ENCODE data around the gene SGK1. TPM values are rescaled to one million over a fixed set of nuclear protein-coding genes. Genes with fewer than 3 reads are reported as not detected.
"Not testable (repeated sequence)": the region's sequence is repeated elsewhere in the genome, so short reads cannot be mapped to it uniquely, and the experiment has no call there.

Gene SGK1
- total RNA-seq, 2 experiments from 2014 or later = 27.9 to 35.1 TPM

DNA sequence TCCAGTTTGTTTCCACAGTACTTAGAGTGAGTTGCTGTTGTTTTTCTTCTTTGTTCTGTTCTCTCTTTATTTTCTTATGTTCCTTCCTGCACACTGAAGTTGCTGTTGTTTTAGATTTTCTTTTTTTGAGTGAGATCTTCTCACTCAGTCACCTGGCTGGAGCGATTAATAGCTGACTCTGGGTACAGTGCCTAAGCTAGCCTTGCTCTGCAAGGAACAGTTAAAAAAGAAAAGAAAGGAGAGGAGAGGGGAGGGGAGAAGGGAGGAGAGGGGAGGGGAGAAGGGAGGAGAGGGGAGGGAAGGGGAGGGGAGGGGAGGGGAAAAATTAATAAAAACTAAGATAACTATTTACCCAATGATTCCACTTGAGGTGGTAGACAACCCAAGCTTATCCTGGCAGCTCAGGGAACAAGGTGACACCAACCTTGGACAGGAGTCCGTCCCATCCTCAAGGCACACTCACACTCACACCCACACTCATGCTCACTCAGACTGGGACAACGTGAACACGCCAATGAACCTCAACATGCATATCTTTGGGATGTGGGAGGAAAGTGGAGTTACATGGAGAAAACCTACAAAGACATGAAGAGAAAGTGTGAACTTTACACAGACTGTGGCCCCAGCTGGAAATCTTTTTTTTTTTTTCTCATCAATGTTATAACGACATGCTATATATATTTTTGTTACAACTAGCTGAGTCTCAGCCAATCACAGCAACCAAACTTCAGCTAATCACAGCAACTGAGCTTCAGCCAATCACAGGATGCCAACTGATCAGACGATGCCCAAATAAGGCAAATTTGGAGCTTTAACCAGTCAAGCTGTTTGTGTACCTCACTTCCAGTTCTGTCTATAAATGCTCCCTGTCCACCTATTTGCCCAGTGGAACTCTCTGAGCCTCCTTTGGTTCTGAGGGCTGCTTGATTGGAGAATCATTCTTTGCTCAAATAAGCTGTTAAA, 124.1 kb downstream of the SGK1 start:
- ChIA-PET CTCF (interaction anchor here (0.6 to 2.3 kb wide), 3 partner anchors 11 to 53 kb away, joined by 3 to 12 read pairs (median 3); no protein-coding TSS in a partner anchor), POLR2A (no interaction called here)

GRCh38 chr6:134192609-134193008, 125.3 kb downstream of the SGK1 start:
- H3K9me3 Mint-ChIP-seq; DNase-seq; H3K27me3 Mint-ChIP-seq; H3K4me3 Mint-ChIP-seq; POLR2A ChIA-PET; H3K27ac Mint-ChIP-seq; H3K36me3 Mint-ChIP-seq (ENCODE audit: low read depth): not testable (repeated sequence)
- H3K4me1 Mint-ChIP-seq = peaks cover 16% of the 10 kb centered on the region
- CTCF ChIA-PET = interaction anchor here (1.2 to 2.3 kb wide), 2 partner anchors 14 to 15 kb away, joined by 4 to 12 read pairs; no protein-coding TSS in a partner anchor

More for the DNA sequence above, 124.1 kb downstream of the SGK1 start:
- no peak overlapping the region for H3K4me3 Mint-ChIP-seq
- H3K27me3 Mint-ChIP-seq = no peaks in the 10 kb centered on the region
- DNase-seq = no peak
- H3K9me3 Mint-ChIP-seq = no peaks in the 10 kb centered on the region
- H3K36me3 Mint-ChIP-seq (ENCODE audit: low read depth) = no peaks in the 10 kb centered on the region
- H3K27ac Mint-ChIP-seq = no peak overlapping the region
- H3K4me1 Mint-ChIP-seq = peaks cover 16% of the 10 kb centered on the region

- no peak for DNase-seq
- no peaks in the 10 kb centered on the region for H3K36me3 Mint-ChIP-seq (ENCODE audit: low read depth)
- no peaks in the 10 kb centered on the region for H3K9me3 Mint-ChIP-seq
- ChIA-PET CTCF (interaction anchor here (1.5 kb wide), 1 partner anchor 11 kb away, joined by 4 read pairs; no protein-coding TSS in a partner anchor), POLR2A (no interaction called here)
- H3K4me1 Mint-ChIP-seq = peaks cover 8% of the 10 kb centered on the region
- H3K4me3 Mint-ChIP-seq = no peak overlapping the region
- no peak overlapping the region for H3K27ac Mint-ChIP-seq
- H3K27me3 Mint-ChIP-seq = no peaks in the 10 kb centered on the region
Measured at GRCh38 chr6:134190883-134191282, 127.0 kb downstream of the SGK1 start.

GRCh38 chr6:134187751-134188150, 130.2 kb downstream of the SGK1 start:
- H3K9me3 Mint-ChIP-seq = no peaks in the 10 kb centered on the region
- H3K27ac Mint-ChIP-seq = no peak overlapping the region
- CTCF ChIA-PET = no interaction called here
- no peak for DNase-seq
- H3K4me1 Mint-ChIP-seq = peaks cover 3% of the 10 kb centered on the region
- H3K36me3 Mint-ChIP-seq (ENCODE audit: low read depth) = no peaks in the 10 kb centered on the region
- no peaks in the 10 kb centered on the region for H3K27me3 Mint-ChIP-seq
- POLR2A ChIA-PET = no interaction called here
- no peak overlapping the region for H3K4me3 Mint-ChIP-seq

DNA sequence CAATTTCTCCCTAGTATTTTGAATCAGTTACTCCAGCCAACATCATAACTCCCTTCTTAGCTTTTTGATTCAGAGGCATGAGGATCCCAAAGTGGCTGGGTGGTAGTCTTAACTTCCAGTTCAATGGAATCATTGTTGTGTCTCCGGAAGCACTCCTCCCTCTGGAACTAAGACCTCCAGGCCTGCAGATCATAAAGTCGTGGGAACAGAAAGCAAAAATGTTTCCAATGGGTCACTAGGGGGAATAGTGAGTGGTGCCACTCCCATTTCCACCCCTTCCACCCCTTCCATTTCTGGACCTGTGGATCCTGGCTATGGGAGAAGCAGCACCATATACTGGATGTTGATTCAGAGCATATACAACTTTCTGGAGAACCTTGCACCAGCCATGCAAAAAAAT, 130.8 kb downstream of the SGK1 start:
- Mint-ChIP-seq H3K4me3 (no peak overlapping the region), H3K27me3 (no peaks in the 10 kb centered on the region), H3K36me3 (ENCODE audit: low read depth) (no peaks in the 10 kb centered on the region), H3K27ac (no peak overlapping the region), H3K4me1 (peaks cover 3% of the 10 kb centered on the region), H3K9me3 (no peaks in the 10 kb centered on the region)
- no peak for DNase-seq
- ChIA-PET POLR2A (no interaction called here), CTCF (no interaction called here)

GRCh38 chr6:134186355-134186754, 131.6 kb downstream of the SGK1 start:
- no peaks in the 10 kb centered on the region for H3K9me3 Mint-ChIP-seq

DNA sequence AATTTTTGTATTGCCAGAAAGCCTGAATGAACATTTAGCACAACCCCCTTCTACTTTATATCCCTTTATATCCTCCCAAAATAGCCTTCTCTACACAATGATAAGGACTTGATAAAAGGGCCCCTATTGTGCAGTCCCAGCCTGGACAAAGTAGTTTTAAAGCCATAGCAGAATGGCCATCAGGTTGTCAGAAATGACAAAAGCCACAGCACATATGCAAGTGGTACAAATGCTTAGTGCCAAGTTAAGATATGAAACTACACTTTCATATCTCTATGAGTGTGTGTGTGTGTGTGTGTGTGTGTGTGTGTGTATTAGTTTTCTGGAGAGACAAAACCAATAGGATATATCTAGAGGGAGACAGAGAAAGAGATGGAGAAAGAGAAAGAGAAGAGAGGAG, 132.6 kb downstream of the SGK1 start:
- ChIA-PET CTCF (no interaction called here), POLR2A (no interaction called here)
- H3K27ac Mint-ChIP-seq = no peak overlapping the region
- no peak overlapping the region for H3K4me3 Mint-ChIP-seq
- no peak for DNase-seq
- no peaks in the 10 kb centered on the region for H3K36me3 Mint-ChIP-seq (ENCODE audit: low read depth)
- no peaks in the 10 kb centered on the region for H3K27me3 Mint-ChIP-seq
- no peaks in the 10 kb centered on the region for H3K9me3 Mint-ChIP-seq
- peaks cover 4% of the 10 kb centered on the region for H3K4me1 Mint-ChIP-seq

More at GRCh38 chr6:134186355-134186754, 131.6 kb downstream of the SGK1 start:
- Mint-ChIP-seq H3K4me1 (peaks cover 3% of the 10 kb centered on the region), H3K27me3 (no peaks in the 10 kb centered on the region), H3K27ac (no peak overlapping the region), H3K36me3 (ENCODE audit: low read depth) (no peaks in the 10 kb centered on the region), H3K4me3 (no peak overlapping the region)
- CTCF ChIA-PET = interaction anchor here (1.0 kb wide), 1 partner anchor 12 kb away, joined by 3 read pairs; no protein-coding TSS in a partner anchor
- DNase-seq = no peak
- POLR2A ChIA-PET = no interaction called here

DNA sequence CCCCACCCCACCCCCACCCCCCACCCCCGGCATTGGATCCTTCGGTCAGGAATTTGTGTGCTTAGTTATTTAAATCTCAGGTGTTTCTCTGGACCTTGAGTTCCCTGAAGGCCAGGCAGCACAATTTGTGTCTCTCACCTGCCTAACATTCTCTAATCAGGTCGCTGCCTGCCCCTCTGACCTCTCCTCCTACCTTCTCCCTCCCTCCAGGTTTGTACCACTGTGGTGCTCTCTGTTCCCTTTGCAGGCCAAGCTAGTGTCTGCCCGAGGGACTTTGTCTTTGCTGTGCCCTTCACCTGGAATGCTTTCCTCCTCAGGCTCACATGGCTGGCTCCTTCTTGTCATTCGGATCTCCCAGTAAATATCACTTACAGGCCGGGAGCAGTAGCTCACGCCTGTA, 134.1 kb downstream of the SGK1 start:
- DNase-seq = no peak
- H3K4me3 Mint-ChIP-seq = no peak overlapping the region
- POLR2A ChIA-PET = no interaction called here
- H3K36me3 Mint-ChIP-seq (ENCODE audit: low read depth) = no peaks in the 10 kb centered on the region
- H3K27me3 Mint-ChIP-seq = no peaks in the 10 kb centered on the region
- H3K4me1 Mint-ChIP-seq = peaks cover 7% of the 10 kb centered on the region
- H3K27ac Mint-ChIP-seq = no peak overlapping the region
- CTCF ChIA-PET = no interaction called here
- no peaks in the 10 kb centered on the region for H3K9me3 Mint-ChIP-seq

GRCh38 chr6:134182528-134182927, 135.4 kb downstream of the SGK1 start:
- DNase-seq = no peak
- no peaks in the 10 kb centered on the region for H3K9me3 Mint-ChIP-seq
- H3K27me3 Mint-ChIP-seq = no peaks in the 10 kb centered on the region
- no peaks in the 10 kb centered on the region for H3K36me3 Mint-ChIP-seq (ENCODE audit: low read depth)
- H3K4me1 Mint-ChIP-seq = peaks cover 19% of the 10 kb centered on the region
- POLR2A ChIA-PET = interaction anchor here (1.0 kb wide), 1 partner anchor 872 kb away, joined by 3 read pairs; the partner anchor contains the start of gene HBS1L
- CTCF ChIA-PET = interaction anchor here (1.0 kb wide), 1 partner anchor 11 kb away, joined by 3 read pairs; no protein-coding TSS in a partner anchor
- no peak overlapping the region for H3K27ac Mint-ChIP-seq
- no peak overlapping the region for H3K4me3 Mint-ChIP-seq

DNA sequence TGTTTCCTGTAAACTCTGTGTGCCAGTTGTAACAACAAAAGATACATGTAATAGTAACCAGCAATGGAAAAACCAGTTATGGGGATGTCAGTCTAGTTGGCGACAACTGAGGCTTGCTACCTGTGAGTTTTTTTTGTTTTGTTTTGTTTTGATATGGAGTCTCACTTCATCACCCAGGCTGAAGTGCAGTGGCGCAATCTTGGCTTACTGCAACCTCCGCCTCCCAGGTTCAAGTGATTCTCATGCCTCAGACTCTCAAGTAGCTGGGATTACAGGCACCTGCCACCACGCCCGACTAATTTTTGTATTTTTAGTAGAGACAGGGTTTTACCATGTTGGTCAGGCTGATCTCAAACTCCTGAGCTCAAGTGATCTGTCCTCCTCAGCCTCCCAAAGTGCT, 136.2 kb downstream of the SGK1 start:
- H3K27ac Mint-ChIP-seq; DNase-seq; H3K4me3 Mint-ChIP-seq; H3K36me3 Mint-ChIP-seq (ENCODE audit: low read depth); H3K9me3 Mint-ChIP-seq; CTCF ChIA-PET; H3K27me3 Mint-ChIP-seq; POLR2A ChIA-PET: not testable (repeated sequence)
- peaks cover 22% of the 10 kb centered on the region for H3K4me1 Mint-ChIP-seq

DNA sequence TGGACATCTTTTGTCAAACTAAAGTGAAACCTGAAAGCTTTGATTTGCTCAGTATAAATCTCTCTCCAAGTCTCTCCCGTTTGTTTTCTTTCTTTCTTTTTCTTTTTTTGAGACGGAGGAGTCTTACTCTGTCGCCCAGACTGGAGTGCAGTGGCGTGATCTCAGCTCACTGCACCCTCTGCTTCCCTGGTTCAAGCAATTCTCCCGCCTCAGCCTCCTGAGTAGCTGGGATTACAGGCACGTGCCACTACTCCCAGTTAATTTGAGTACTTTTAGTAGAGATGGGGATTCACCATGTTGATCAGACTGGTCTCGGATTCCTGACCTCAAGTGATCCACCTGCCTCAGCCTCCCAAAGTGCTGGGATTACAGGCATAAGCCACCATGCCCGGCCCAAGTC, 136.7 kb downstream of the SGK1 start:
- CTCF ChIA-PET, H3K27me3 Mint-ChIP-seq: not testable (repeated sequence)

DNA sequence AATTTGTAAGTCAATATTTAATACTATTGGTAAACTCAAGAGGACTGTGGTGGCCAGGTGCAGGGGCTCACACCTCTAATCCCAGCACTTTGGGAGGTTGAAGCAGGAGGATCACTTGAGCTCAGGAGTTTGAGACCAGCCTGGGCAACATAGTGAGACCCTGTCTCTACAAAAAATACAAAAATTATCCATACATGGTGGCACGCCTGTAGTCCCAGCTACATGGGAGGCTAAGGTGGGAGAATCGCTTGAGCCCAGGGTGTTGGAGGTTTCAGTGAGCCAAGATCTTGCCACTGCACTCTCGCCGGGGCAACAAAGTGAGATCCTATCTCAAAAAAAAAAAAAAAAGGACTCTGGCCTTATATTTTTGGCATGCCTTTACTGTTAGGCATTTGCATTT, 137.4 kb downstream of the SGK1 start:
- not testable (repeated sequence) for DNase-seq; H3K27me3 Mint-ChIP-seq; H3K9me3 Mint-ChIP-seq; H3K27ac Mint-ChIP-seq; H3K4me3 Mint-ChIP-seq; H3K36me3 Mint-ChIP-seq (ENCODE audit: low read depth)
- H3K4me1 Mint-ChIP-seq = peaks cover 30% of the 10 kb centered on the region
- POLR2A ChIA-PET = interaction anchor here (0.6 kb wide), 1 partner anchor 657 kb away, joined by 3 read pairs; no protein-coding TSS in a partner anchor
- CTCF ChIA-PET = interaction anchor here (0.9 to 3.6 kb wide), 3 partner anchors 137 to 460 kb away, joined by 3 to 37 read pairs (median 5); partner anchors contain the start of gene SGK1

More for the DNA sequence above, 136.7 kb downstream of the SGK1 start:
- H3K9me3 Mint-ChIP-seq; H3K36me3 Mint-ChIP-seq (ENCODE audit: low read depth); DNase-seq; H3K4me3 Mint-ChIP-seq; H3K27ac Mint-ChIP-seq: not testable (repeated sequence)
- peaks cover 24% of the 10 kb centered on the region for H3K4me1 Mint-ChIP-seq
- POLR2A ChIA-PET = interaction anchor here (0.6 kb wide), 1 partner anchor 657 kb away, joined by 3 read pairs; no protein-coding TSS in a partner anchor

Measured in activated CD4-positive, alpha-beta memory T cell treated with anti-CD3 and anti-CD28 coated beads, Interleukin-2, amount 10 ng/mL, durations not matched to agents 7 days and 5 days (primary cell).